Right renal pelvis (tissue), 4 donors: ENCODE results near the gene DDX10. TPM values are rescaled to one million over a fixed set of nuclear protein-coding genes. Genes with fewer than 3 reads are reported as not detected.

Source experiments
- DNase-seq, 4 donors: peaks; one replicate each; pipeline ENCODE4 v3.0.0-alpha.2; 2013; ENCODE audit warnings: low read depth in 4 of 4, low spot score in 3 of 4, missing footprints in 1 of 4
- polyA plus RNA-seq, 4 donors: library from polyadenylated mRNA; unstranded; fragments of 120-200 nt; gene quantifications; one replicate each; pipeline ENCODE4 v1.2.1, GENCODE V29; 2013; ENCODE audit not compliant: insufficient read length in 4 of 4

The DDX10 gene
- polyA plus RNA-seq, 4 donors: 79.7 to 91.2 (median 86.1) TPM

- no peak for DNase-seq
Measured at GRCh38 chr11:108895579-108896480, 231.0 kb downstream of the DDX10 start.

GRCh38 chr11:108897071-108897481, 232.2 kb downstream of the DDX10 start:
- no peak for DNase-seq

- DNase-seq: no peak
Measured at GRCh38 chr11:108897916-108898315, 233.0 kb downstream of the DDX10 start.

DNA sequence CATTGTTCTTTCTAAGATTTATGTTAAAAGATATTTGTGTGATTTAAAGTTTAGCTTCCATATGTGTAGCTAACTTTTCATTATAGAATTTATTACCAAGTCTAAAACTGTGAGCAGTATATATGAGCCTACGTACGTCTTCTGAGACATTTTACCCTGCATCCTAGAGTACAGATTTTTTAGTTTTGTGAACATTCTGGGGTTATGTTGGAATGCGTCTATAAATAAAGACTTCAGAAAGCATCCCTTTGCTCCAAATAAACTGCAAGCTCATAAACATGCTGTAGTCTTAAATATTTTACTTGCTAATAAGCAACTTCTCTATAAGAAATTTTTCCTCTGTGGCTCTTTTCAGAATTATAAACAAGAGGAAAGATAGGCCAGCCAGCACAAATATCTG, 236.5 kb downstream of the DDX10 start:
- no peak for DNase-seq

GRCh38 chr11:108902027-108902469, 237.2 kb downstream of the DDX10 start:
- DNase-seq: no peak

- no peak for DNase-seq
Measured at GRCh38 chr11:108904480-108904879, 239.6 kb downstream of the DDX10 start.

DNA sequence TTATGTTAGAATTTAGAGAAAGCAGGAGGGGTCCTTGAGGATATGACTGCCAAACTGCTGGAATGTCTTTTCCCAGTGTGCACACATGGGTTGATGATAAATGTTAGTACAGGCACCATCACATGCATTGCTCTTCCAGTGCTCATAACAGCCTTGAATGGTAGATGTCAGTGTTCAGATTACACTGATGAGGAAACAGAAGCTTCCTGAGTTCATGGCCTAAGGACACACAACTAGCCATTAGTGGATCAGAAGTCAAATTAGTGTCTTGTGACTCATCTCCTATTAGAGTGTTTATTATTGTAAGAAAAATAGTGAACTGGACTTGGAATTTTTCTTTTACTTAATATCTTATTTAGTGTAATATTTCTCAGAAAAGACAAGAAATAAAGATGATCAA, 241.5 kb downstream of the DDX10 start:
- no peak for DNase-seq

DNA sequence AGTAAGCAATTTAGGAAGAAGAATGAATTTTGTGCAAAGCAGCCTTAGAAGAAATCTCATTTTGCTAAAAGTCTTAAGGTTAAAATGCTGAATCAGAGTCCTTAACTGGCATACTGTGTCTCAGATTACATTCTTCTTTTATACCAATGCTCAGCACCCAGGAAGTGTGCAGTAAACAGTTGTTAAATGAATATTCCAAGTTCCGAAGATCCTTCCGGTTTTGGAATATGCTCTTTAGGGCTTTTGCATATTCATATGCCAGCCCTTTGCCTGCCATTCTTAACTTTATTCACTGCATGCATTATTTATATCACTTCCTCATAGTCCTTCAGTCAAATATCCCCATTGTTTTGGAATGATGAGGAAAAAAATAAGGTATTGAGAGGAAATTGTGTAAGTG, 242.0 kb downstream of the DDX10 start:
- DNase-seq: no peak

DNA sequence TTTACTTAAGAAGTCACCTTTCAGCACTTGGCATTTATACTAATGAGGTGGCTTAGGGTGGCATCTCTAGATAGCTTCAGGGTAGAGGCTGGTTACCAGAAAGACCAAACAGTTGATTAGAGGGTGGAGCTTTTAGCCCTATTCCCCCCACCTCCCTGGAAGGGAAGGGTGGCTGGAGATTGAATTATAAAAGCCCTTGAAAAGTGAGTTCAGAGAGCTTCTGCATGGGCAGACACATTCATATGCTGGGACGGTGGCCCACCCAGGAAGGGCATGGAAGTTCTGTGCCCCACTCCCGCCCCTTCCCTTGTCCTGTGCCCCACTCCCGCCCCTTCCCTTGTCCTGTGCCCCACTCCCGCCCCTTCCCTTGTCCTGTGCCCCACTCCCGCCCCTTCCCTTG, 244.2 kb downstream of the DDX10 start:
- no peak for DNase-seq

GRCh38 chr11:108909921-108910320, 245.1 kb downstream of the DDX10 start:
- DNase-seq: no peak

GRCh38 chr11:108912581-108912980, 247.7 kb downstream of the DDX10 start:
- DNase-seq: no peak

GRCh38 chr11:108913204-108913603, 248.3 kb downstream of the DDX10 start:
- DNase-seq: no peak

GRCh38 chr11:108914211-108914610, 249.3 kb downstream of the DDX10 start:
- no peak for DNase-seq

DNA sequence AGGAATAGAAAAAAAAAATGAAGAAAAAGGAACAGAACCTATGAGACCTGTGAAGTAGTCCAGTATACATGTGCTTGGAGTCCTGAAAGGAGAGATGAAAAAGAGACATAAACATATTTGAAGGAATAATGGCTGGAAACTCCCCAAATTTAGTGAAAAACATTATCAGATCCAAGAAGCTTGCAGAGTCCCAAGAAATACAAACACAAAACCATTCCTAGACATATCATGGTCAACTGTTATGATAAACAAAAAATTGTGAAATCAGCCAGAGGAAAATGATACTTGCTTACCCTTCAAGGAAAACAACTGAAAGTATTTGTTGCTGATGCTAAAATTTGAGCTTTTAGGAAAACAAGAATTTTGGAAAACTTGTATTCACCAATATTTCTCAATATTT, 250.1 kb downstream of the DDX10 start:
- DNase-seq: no peak

- DNase-seq: no peak
Measured at GRCh38 chr11:108915666-108916065, 250.8 kb downstream of the DDX10 start.

DNA sequence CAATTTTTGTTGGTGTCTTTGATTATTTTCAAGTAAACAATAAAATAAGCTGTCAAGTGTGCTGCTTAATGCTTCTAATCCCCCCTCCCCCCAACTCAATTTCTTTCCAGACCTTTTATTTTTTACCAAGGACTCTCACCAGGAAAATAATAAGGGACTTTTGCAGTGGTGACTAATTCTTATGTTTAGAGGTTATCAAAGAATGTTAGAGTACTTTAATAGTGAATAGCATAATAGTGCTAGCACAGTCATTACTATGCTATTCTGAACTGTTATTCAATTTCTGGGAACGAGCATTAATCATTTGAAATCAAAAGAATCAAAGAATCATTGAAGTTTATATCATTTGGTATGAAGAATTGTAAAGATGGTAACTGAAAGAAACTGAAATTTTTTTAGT, 251.4 kb downstream of the DDX10 start:
- DNase-seq: no peak

- DNase-seq: no peak
Measured at GRCh38 chr11:108916935-108917334, 252.1 kb downstream of the DDX10 start.

GRCh38 chr11:108921211-108921610, 256.3 kb downstream of the DDX10 start:
- no peak for DNase-seq

DNA sequence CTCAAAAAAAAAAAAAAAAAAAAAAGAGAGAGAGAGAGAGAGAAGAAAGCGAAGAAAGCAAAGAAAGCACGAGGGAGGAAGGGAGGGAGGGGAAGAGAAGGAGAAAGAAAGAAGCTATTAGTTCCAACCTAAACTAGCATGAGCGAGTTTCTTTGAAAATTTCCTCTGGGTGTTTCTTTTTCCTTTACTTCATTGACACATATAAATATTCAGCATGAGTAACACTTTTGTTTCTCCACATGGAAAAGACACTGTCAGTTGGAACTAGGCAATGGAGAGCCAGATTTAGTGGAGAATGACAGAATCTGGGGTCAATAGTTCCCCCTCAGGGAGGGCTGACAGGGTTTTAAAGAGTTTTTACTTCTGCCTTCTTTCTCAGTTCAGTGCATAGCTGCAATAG, 257.4 kb downstream of the DDX10 start:
- no peak for DNase-seq

DNA sequence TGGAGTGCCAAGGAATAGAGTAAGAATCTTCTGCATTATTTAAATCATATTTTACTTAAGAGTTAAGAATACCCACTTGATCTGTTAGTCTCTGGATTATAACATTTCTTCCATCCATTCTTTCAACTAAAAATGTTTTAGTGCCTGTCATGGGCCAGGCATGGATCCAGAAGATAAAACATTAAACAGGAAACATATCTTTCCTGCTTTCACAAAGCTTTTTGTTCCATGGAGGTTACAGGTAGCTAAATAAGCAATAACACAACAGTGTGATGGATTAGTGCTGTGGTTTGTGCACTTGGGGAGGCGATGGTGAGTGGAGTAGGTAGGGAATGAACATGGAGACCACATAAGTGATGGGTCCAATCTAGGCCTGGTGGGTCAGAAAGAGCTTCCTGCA, 258.5 kb downstream of the DDX10 start:
- no peak for DNase-seq

GRCh38 chr11:108926171-108926840, 261.4 kb downstream of the DDX10 start:
- no peak for DNase-seq
